ENCODE results near the gene HMCES. TPM values are rescaled to one million over a fixed set of nuclear protein-coding genes. Genes with fewer than 3 reads are reported as not detected.

The HMCES gene
- total and polyA plus RNA-seq, 10 donors = 16.1 to 60.7 (median 30.4) TPM

- Histone ChIP-seq H3K4me1 (peaks cover 36 to 67% (median 51%) of the 10 kb centered on the region in 6 donors), H3K27me3 (replicated peaks in 1 of 7) (no peaks in the 10 kb centered on the region), H3K4me3 (peak overlapping the region in 1 of 8 donors; percentile 39), H3K36me3 (peaks cover 0 to 27% (median under 1%) of the 10 kb centered on the region in 6 donors), H3K27ac (peak overlapping the region in 6 of 8 donors; percentile 2 to 65 (median 30)), H3K9me3 (no peaks in the 10 kb centered on the region)
- DNase-seq = no peak
- WGBS, 5 donors = 26 to 48% (median 43%) methylated on average over 6 of the region's 6 CpGs
- intact Hi-C loops (cut with DNase I; ENCODE audit: low total_unique reads) = no loop called here
- peak in 1 of 3 donors; percentile 6 for TF ChIP-seq POLR2AphosphoS5 (IDR thresholded peaks at IDR 0.05)
- TF ChIP-seq CTCF (IDR thresholded peaks at IDR 0.05 in 8 of 11, conservative IDR thresholded peaks at IDR 0.05 in 3 of 11) = no peak
Measured at GRCh38 chr3:129282727-129283327, 4.2 kb downstream of the HMCES start.

GRCh38 chr3:129286081-129286480 is 7.4 kb downstream of the HMCES start:
- 86 to 98% (median 91%) methylated on average over 2 of the region's 2 CpGs for WGBS, 5 donors
- DNase-seq = no peak
- Histone ChIP-seq H3K36me3 (peaks cover 0 to 59% (median 26%) of the 10 kb centered on the region in 6 donors), H3K4me3 (no peak overlapping the region), H3K27ac (no peak overlapping the region), H3K9me3 (no peaks in the 10 kb centered on the region), H3K27me3 (replicated peaks in 1 of 7) (no peaks in the 10 kb centered on the region), H3K4me1 (peaks cover 19 to 40% (median 27%) of the 10 kb centered on the region in 6 donors)
- TF ChIP-seq POLR2A (IDR thresholded peaks at IDR 0.05) (no peak), CTCF (IDR thresholded peaks at IDR 0.05 in 8 of 11, conservative IDR thresholded peaks at IDR 0.05 in 3 of 11) (no peak), POLR2AphosphoS5 (IDR thresholded peaks at IDR 0.05) (no peak)
- intact Hi-C loops (cut with DNase I; ENCODE audit: low total_unique reads) = no loop called here

- DNase-seq = no peak
- H3K36me3 ChIP-seq = peaks cover 0 to 82% (median 36%) of the 10 kb centered on the region in 6 donors
- WGBS, 5 donors = 92 to 99% (median 96%) methylated on average over 3 of the region's 3 CpGs
Measured at GRCh38 chr3:129288446-129288845, 9.8 kb downstream of the HMCES start.

More at GRCh38 chr3:129288446-129288845, 9.8 kb downstream of the HMCES start:
- H3K4me3 ChIP-seq = no peak overlapping the region
- peaks cover 0 to 16% (median 4%) of the 10 kb centered on the region in 6 donors for H3K4me1 ChIP-seq
- TF ChIP-seq POLR2A (IDR thresholded peaks at IDR 0.05) (no peak), CTCF (IDR thresholded peaks at IDR 0.05 in 8 of 11, conservative IDR thresholded peaks at IDR 0.05 in 3 of 11) (no peak), POLR2AphosphoS5 (IDR thresholded peaks at IDR 0.05) (no peak)
- no peaks in the 10 kb centered on the region for H3K27me3 ChIP-seq (replicated peaks in 1 of 7)
- intact Hi-C loops (cut with DNase I; ENCODE audit: low total_unique reads) = no loop called here
- H3K27ac ChIP-seq = no peak overlapping the region
- no peaks in the 10 kb centered on the region for H3K9me3 ChIP-seq

All from spleen (tissue), 11 donors.